ENCODE results near the gene BOD1. TPM values are rescaled to one million over a fixed set of nuclear protein-coding genes. Genes with fewer than 3 reads are reported as not detected.

BOD1 gene
- total RNA-seq, 1 donor from 2014 or later, result 76.7 TPM

DNA sequence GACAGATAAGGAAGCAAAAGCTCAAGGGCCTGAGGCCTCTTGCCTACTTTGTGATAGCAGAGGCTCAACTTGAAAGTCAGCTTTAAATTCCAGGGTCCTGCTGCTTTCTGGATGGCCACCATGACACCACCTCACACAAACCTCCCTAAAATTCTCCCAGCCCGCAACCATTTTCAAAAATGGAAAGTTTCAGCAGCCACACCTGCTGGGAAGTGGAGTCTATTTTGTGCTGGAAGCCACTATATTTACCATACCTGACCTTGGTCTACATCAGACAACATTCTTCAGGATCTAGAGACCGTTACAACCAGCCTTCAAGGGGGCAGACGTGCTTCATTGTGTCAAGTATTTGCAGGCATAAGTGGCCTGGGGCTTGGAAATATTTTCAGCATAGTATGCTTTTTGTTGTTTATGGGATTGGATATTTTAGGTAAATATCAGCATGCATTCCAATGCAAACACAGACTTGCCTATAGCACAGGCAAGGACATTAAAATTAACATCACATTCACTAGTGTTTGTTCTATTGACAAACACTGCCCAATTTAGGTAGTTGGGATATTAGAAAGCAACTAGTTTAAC, 50.9 kb downstream of the BOD1 start:
- TF ChIP-seq, protein P1, sequence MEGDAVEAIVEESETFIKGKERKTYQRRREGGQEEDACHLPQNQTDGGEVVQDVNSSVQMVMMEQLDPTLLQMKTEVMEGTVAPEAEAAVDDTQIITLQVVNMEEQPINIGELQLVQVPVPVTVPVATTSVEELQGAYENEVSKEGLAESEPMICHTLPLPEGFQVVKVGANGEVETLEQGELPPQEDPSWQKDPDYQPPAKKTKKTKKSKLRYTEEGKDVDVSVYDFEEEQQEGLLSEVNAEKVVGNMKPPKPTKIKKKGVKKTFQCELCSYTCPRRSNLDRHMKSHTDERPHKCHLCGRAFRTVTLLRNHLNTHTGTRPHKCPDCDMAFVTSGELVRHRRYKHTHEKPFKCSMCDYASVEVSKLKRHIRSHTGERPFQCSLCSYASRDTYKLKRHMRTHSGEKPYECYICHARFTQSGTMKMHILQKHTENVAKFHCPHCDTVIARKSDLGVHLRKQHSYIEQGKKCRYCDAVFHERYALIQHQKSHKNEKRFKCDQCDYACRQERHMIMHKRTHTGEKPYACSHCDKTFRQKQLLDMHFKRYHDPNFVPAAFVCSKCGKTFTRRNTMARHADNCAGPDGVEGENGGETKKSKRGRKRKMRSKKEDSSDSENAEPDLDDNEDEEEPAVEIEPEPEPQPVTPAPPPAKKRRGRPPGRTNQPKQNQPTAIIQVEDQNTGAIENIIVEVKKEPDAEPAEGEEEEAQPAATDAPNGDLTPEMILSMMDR (IDR thresholded peaks at IDR 0.05; ENCODE audit: unreplicated experiment), result no peak
- H3K9me3 Mint-ChIP-seq (ENCODE audit: unreplicated experiment), result no peaks in the 10 kb centered on the region
- H3K27me3 Mint-ChIP-seq (ENCODE audit: unreplicated experiment), result peaks cover 1% of the 10 kb centered on the region
- no peaks in the 10 kb centered on the region for H3K36me3 Mint-ChIP-seq (ENCODE audit: low read depth, unreplicated experiment)
- DNase-seq (ENCODE audit: low spot score), result no peak
- no peak overlapping the region for H3K4me3 Mint-ChIP-seq (ENCODE audit: unreplicated experiment)
- no peaks in the 10 kb centered on the region for H3K4me1 Mint-ChIP-seq (ENCODE audit: unreplicated experiment)
- no peak overlapping the region for H3K27ac Mint-ChIP-seq (ENCODE audit: unreplicated experiment)

DNA sequence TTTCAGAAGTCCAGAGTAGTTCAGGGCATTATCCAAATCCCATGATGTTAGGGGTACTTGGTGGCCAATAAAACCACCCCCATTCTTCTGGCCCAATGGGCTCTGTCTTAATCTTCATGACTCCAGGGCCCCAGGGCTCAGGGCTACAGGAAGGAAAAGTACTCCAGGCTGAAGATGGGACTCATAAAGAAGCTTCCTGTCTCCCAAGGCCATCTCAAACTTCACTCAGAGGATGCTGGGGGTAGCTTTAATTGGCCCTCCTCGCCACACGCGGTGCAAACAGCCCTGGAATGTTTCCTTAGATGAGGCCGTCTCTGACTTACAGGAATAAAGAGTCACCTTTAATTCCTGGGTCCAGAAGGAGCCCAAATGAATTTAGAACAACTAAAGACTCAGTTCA, 52.3 kb downstream of the BOD1 start:
- Mint-ChIP-seq H3K9me3 (ENCODE audit: unreplicated experiment) (no peaks in the 10 kb centered on the region), H3K36me3 (ENCODE audit: low read depth, unreplicated experiment) (no peaks in the 10 kb centered on the region), H3K4me3 (ENCODE audit: unreplicated experiment) (no peak overlapping the region)

DNA sequence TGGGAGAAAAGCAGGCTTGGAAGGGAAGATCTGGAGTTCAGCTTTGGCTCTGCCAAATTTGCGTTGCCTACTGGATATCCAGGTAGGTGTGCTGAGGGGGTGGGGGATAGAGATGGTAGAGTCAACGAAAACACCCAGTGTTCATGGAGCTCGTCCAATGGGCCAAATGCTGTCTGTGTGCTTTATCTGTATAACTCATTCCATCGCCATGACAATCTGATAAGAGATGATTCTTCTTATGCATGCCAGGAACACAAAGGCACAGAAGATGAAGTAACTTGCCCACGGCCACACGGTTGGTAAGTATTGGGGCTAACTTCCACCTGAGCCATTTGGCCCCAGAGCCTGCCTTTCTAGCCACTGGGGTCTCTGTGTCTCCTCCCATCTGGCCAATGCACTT, 53.2 kb downstream of the BOD1 start:
- TF ChIP-seq, protein P1 (IDR thresholded peaks at IDR 0.05; ENCODE audit: unreplicated experiment), result no peak
- Mint-ChIP-seq H3K27me3 (ENCODE audit: unreplicated experiment) (peaks cover 1% of the 10 kb centered on the region), H3K9me3 (ENCODE audit: unreplicated experiment) (no peaks in the 10 kb centered on the region), H3K4me3 (ENCODE audit: unreplicated experiment) (no peak overlapping the region), H3K4me1 (ENCODE audit: unreplicated experiment) (no peaks in the 10 kb centered on the region), H3K27ac (ENCODE audit: unreplicated experiment) (no peak overlapping the region), H3K36me3 (ENCODE audit: low read depth, unreplicated experiment) (no peaks in the 10 kb centered on the region)
- DNase-seq (ENCODE audit: low spot score), result no peak

More for the DNA sequence above, 52.3 kb downstream of the BOD1 start:
- no peaks in the 10 kb centered on the region for H3K4me1 Mint-ChIP-seq (ENCODE audit: unreplicated experiment)
- H3K27ac Mint-ChIP-seq (ENCODE audit: unreplicated experiment), result no peak overlapping the region
- H3K27me3 Mint-ChIP-seq (ENCODE audit: unreplicated experiment), result peaks cover 1% of the 10 kb centered on the region
- TF ChIP-seq, protein P1 (IDR thresholded peaks at IDR 0.05; ENCODE audit: unreplicated experiment), result no peak
- DNase-seq (ENCODE audit: low spot score), result no peak

DNA sequence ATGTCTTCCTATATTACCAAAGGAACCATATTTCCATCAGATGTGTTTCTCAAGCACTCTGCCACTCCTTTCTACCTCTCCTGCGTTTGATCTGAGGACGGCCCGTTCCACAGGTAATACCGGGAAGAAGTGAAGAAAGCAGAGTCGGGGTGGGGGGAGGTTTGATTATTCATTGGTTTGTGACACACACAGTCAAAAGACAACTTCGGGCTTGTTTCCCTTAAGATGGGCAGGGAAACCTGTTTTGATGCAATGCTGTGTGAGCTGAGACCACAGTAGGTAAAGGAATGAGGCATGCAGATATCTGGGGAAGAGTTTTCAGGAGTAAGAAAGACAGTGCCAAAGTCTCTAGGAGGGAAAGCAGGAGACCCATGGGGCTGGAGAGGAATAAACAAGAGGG, 54.0 kb downstream of the BOD1 start:
- Mint-ChIP-seq H3K36me3 (ENCODE audit: low read depth, unreplicated experiment) (no peaks in the 10 kb centered on the region), H3K4me1 (ENCODE audit: unreplicated experiment) (no peaks in the 10 kb centered on the region), H3K4me3 (ENCODE audit: unreplicated experiment) (no peak overlapping the region), H3K9me3 (ENCODE audit: unreplicated experiment) (no peaks in the 10 kb centered on the region), H3K27ac (ENCODE audit: unreplicated experiment) (no peak overlapping the region), H3K27me3 (ENCODE audit: unreplicated experiment) (peaks cover 1% of the 10 kb centered on the region)
- no peak for DNase-seq (ENCODE audit: low spot score)
- TF ChIP-seq, protein P1 (IDR thresholded peaks at IDR 0.05; ENCODE audit: unreplicated experiment), result no peak
